ENCODE measurements around the gene ICE2.

The ICE2 gene

GRCh38 chr15:60385620-60386552 is 93.1 kb downstream of the ICE2 start:
- DNase-seq: no peak

- DNase-seq: no peak
Observed at GRCh38 chr15:60384526-60385126, 94.3 kb downstream of the ICE2 start.

- no peak for DNase-seq
Observed at GRCh38 chr15:60384053-60384452, 94.9 kb downstream of the ICE2 start.

GRCh38 chr15:60382773-60383674 is 95.9 kb downstream of the ICE2 start:
- no peak for DNase-seq

- DNase-seq: no peak
Observed at GRCh38 chr15:60381148-60381788, 97.7 kb downstream of the ICE2 start.

- no peak for DNase-seq
Observed at GRCh38 chr15:60379525-60380274, 99.2 kb downstream of the ICE2 start.

GRCh38 chr15:60379185-60379524 is 99.8 kb downstream of the ICE2 start:
- DNase-seq: no peak

GRCh38 chr15:60376677-60377095 is 102.3 kb downstream of the ICE2 start:
- DNase-seq: no peak

- no peak for DNase-seq
Observed at GRCh38 chr15:60375306-60375705, 103.6 kb downstream of the ICE2 start.

GRCh38 chr15:60374628-60375081 is 104.3 kb downstream of the ICE2 start:
- no peak for DNase-seq

GRCh38 chr15:60374209-60374608 is 104.7 kb downstream of the ICE2 start:
- DNase-seq: no peak

- no peak for DNase-seq
Observed at GRCh38 chr15:60373745-60374144, 105.2 kb downstream of the ICE2 start.

GRCh38 chr15:60373327-60373726 is 105.6 kb downstream of the ICE2 start:
- DNase-seq: no peak

GRCh38 chr15:60372756-60373155 is 106.2 kb downstream of the ICE2 start:
- DNase-seq: no peak

GRCh38 chr15:60372227-60372626 is 106.7 kb downstream of the ICE2 start:
- no peak for DNase-seq

GRCh38 chr15:60371175-60372051 is 107.5 kb downstream of the ICE2 start:
- no peak for DNase-seq

- DNase-seq: no peak
Observed at GRCh38 chr15:60370869-60371136, 108.1 kb downstream of the ICE2 start.

- DNase-seq: no peak
Observed at GRCh38 chr15:60370105-60370868, 108.7 kb downstream of the ICE2 start.

- no peak for DNase-seq
Observed at GRCh38 chr15:60369696-60370095, 109.2 kb downstream of the ICE2 start.

All from CD4-positive, alpha-beta T cell treated with Interleukin-17A for 4 hours (primary cell).